Body of pancreas (tissue), 4 donors: Measurements from ENCODE around the gene HTT.

Experiments used
- CTCF ChIP-seq, 7 experiments: fragments of 450-650 bp in 4 of 7; fragments of 200-600 bp in 3 of 7; sonication (generic) in 3 of 7; IDR thresholded peaks; one replicate each; pipeline ENCODE4 v1.5.1; 2016 to 2019; ENCODE audit warnings: antibody characterized with exemption in 7 of 7
- POLR2A ChIP-seq, 3 donors: fragments of 450-650 bp; IDR thresholded peaks; one replicate each; pipeline ENCODE4 v1.6.1; 2016; ENCODE audit warnings: antibody characterized with exemption in 3 of 3, mild to moderate bottlenecking in 2 of 3

GRCh38 chr4:3062471-3062870 lies 12.0 kb upstream of the HTT start:
- TF ChIP-seq CTCF (IDR thresholded peaks at IDR 0.05) (no peak), POLR2A (IDR thresholded peaks at IDR 0.05) (no peak)
